Suppressor macrophage (primary cell): ENCODE data around the gene CXCR1.
"Not testable (repeated sequence)": the region's sequence is repeated elsewhere in the genome, so short reads cannot be mapped to it uniquely, and the experiment has no call there.

ENCODE experiments used
- DNase-seq, 4 experiments: peaks; one replicate each; pipeline ENCODE4 v3.0.0-alpha.2; 2020 to 2022

The CXCR1 gene

GRCh38 chr2:218161644-218162043 is 5.1 kb downstream of the CXCR1 start:
- peak; percentile 67 to 88 (median 78) for DNase-seq

DNA sequence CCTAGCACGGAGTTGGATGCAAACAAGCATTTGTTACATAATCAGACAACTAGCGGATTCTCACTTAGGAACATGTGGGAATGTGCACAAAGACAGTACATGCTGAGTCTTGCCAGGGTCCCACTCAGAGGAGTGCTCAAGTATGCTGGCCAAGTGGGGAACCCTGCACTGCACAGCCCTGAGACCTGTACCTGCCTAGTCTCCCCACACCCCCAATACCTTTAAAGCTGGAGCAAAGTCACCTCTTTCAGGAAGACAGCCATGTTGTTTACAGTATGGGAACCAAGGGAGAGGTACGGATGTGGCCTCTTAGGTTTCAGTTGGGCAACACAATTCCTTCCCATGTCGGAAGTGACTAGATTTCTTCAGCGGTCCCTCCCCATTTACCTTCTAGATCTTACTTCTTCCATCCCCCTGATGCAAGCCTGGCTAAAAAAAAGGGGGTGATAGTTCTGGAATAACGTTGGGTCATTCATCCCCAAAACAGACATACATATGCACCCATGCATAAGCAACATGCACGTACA is 10.7 kb downstream of the CXCR1 start:
- DNase-seq, result no peak

DNA sequence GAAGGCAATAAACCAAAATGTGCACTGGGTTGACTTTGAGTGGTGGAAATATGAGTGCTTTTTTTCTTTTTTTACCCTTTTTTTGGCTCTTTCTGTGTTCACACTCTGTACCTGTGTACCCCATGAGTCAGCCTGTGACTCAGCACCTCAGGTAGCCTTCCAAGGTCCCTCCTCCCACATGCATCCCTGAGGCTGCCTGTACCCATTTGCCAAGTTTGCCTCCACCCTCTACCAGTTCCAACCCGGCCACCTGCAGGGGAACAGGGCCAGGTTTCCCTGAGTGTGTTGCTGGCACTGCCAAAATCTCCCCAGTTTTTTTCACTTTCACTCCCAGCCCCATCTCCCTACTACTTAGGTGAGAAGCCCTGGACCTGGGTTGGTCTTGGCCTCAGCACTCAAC is 14.0 kb downstream of the CXCR1 start:
- no peak for DNase-seq

- no peak for DNase-seq
Measured at GRCh38 chr2:218152172-218152571, 14.6 kb downstream of the CXCR1 start.

GRCh38 chr2:218149848-218150440 is 16.8 kb downstream of the CXCR1 start:
- DNase-seq, result peak in 2 of 4 experiments; percentile 35 to 50

DNA sequence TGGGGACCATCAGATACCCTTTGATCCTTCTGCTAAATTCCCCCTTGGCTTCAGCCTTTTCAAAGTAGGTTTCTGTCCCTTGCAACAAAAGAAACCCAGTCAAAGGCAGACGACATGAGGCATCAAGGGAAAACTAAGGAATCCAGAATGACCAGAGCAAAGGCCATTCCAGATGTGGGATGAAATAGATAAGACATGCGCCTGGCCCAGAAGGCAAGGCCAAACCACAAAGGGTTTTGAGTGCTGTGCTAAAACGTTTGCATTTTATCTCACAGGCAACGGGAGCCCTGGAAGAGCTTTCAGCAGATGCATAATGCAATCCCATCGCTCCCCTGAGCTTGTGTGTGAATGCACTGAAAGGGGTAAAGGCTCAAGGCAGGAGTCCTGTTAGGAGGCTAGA is 17.7 kb downstream of the CXCR1 start:
- DNase-seq, result no peak

DNA sequence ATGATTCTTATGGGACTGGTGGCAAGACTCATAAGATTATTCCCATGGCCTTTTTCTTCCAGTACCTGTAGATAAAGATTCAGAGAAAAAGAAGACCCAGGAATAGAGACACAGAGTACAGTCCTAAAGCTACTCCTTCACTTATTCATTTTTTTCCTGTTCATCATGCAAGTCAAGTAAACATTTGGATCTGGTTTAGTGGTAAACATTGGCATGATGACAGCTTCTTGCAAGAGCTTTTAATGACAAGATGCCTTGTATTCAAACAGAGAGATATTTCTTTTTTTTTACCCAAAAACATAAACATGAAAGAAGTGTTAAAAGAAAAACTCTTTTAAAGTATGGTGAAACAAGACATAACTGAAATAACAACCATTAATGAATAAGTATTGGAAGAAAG is 20.7 kb downstream of the CXCR1 start:
- DNase-seq, result no peak

DNA sequence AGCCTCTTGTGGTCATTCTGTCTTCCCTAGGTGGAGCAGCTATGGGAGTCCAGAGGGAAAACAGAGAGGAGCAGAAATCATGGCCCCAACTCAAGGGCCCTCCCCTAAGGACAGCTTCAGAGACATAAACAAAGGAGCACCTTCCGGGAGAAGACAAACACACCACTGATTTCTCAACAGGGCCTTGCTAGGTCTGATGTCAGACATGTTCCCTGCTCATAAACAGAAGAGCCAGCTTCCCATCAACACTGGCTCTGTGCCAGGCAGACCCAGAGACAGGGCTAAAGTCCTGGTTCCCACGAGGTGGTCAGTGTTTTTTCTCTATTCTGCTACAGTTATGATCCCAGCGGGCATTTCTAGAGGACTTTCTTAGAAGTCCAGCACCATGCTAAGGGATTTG is 21.6 kb downstream of the CXCR1 start:
- no peak for DNase-seq

- no peak for DNase-seq
Measured at GRCh38 chr2:218138047-218138446, 28.7 kb downstream of the CXCR1 start.

DNA sequence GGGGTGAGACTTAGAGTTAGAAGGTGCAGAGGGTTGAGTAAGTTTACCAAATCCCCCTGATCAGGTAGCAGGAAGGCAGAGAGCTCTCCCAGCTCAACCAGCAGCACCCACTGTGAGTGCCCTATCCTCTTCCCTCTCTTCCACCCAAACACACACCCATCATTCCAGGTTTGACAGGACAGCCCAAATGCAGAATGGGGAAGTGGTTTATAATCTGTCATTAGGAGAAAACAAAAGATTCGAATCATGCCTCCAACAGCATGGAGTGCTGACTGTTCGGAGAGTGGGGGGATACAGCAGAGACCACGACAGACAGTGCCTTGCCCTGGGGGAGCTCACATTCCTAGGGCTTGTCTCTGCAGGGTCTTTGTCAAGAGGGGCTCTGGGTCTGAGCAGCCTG is 29.2 kb downstream of the CXCR1 start:
- no peak for DNase-seq

DNA sequence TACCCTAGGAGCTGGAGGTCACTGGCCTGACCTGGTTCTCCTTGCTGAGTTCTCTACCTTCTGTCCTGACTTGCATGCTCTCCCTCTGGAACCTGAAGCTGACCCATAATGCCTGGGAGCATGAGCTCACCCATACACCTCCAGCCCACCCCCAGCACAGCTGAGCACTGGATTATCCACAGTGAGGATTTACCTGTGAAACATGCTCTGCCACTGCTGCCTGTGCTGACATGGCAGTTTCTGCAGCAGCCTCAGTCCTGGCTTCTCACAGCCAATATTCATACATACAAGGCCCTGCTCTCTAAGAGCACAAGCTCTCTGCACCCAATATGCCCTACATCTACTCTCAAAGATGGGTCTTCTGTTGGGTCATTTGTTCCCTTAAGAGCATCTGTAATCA is 35.9 kb downstream of the CXCR1 start:
- DNase-seq, result no peak

DNA sequence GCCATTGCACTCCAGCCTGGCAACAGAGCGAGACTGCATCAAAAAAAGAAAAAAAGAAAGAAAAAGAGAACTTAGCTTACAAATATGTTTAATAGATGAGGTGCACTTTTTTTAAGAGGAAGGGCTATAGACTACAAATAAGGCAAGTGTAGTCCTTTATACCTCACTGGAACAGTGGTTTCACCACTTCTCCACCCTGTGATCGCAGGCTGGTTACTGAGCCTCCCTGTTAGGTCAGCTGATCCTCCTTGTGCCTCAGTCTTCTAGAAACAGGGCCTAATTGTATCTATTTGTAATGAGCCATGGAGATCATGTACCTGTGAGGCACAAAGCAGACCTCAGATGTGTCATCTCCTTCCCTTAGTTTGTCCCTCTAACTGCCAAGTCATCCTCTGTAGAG is 36.4 kb downstream of the CXCR1 start:
- no peak for DNase-seq

DNA sequence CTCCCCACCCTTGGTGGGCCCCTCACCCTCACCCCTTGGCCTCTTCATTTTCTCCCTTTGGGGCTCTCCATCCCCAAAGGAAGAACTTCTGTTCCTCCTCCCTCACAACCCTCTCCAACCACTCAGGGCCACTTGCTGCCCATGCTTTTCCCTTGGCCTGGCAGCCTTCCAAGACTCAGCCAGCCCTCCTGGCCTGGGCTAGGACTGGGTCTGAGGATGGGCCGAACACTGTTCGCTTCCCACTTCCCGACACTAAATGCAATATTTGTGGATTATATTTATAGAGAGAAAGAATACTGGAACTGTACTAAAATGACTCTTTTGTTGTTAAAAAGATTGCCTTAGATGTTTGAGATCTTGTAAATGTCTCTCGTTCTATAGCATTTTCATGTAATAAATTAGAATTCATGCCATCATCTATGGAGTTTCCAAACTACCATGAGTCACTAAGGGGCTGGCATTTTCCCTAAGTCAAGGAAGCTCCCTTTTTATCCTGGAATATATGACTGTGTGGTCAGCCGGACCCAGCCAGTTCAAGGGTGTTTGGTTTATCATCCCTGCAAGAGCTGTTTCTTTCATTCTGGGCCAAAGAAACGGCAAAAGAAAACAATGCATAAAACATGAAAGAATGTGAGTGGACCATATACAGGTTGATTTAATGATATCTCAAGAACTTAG is 37.2 kb downstream of the CXCR1 start:
- no peak for DNase-seq

DNA sequence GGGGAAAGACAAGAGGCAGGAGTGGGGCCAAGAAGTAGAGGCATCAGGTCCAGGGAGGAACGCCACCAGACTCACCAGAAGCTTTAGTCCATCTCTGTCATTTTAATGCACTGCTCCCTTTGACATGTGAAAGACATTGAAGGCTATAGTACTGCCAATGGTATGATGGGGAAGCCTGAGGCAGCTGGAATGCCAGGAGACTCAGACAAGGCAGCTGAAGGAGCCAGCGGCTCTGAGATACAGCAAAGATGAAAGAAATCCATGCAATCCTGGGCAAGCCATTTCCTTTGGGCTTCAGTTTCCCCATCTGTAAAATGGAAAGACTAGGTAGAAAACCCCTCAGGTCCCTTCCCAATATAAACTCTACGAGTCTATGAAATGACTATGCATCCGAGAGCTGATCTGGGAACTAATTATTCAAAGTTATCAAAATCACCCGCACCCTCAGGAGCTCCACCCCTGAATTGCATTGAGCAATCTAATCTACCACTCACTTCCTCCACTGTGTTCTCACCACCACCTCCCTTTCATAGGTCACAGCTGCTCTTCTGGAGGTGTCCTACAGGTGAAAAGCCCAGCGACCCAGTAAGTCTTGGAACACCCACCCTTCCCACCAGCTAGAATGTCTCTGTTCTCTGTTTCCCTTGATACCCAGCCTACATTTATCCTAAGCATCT is 37.8 kb downstream of the CXCR1 start:
- DNase-seq, result peak in 1 of 4 experiments; percentile 10

GRCh38 chr2:218127929-218128455 is 38.8 kb downstream of the CXCR1 start:
- no peak for DNase-seq

DNA sequence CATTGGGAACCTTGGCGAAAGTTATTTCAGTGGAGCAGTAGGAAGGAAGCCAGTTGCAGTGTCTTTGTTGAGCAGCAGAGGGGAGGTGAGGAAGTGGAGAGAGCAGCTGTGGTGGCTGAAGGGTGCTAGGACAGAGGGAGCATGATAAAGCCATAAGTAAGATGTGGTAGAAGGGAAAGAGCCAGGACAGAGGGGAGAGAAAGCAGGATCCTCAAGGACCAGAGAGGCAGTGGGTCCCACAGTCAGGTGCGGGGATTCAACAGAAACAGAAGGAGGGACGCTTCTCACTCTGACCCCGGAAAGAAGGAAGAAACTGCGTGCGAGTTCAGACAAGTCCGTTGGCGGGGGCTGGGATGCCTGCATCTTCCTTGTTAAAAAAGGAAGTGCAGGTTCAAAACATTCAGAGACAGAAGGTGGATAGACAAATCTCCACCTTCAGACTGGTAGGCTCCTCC is 41.1 kb downstream of the CXCR1 start, which contains the start of gene CXCR2:
Gene CXCR2 (plus strand): TSS at position 403 of the 455 bp plus-strand sequence. CDS start 8,774 bp downstream, outside the sequence.
- peak; percentile 49 to 73 (median 66) for DNase-seq

- DNase-seq, result peak in 2 of 4 experiments; percentile 16 to 33
Measured at GRCh38 chr2:218125095-218125494, 41.7 kb downstream of the CXCR1 start.

DNA sequence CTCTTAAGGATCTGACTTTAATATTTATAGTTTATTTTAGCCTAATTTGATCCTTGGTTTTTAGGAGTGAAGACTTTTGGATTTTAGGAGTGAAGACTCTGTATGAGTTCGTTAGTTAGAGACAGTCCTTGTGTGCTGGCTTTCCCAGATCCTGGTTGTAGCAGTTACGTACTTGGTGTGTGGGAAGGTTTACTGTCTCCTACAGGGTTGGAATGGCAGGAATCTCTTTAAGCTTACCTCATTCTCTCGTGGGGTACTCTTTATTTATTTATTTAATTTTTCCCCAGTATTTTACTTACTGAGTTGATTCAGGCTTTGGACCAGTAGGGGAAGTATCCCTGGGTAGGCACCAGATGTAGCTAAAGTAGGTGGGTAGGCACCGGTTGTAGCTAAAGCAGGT is 42.8 kb downstream of the CXCR1 start:
- no peak for DNase-seq

- not testable (repeated sequence) for DNase-seq
Measured at GRCh38 chr2:218122286-218122685, 44.5 kb downstream of the CXCR1 start.

- not testable (repeated sequence) for DNase-seq
Measured at GRCh38 chr2:218121789-218122188, 45.0 kb downstream of the CXCR1 start.
